NCI-H2081 treated with DMSO at 0.1 percent for 48 hours (cell line): Measurements from ENCODE around the gene SYT14.
"Not testable (repeated sequence)": the region's sequence is repeated elsewhere in the genome, so short reads cannot be mapped to it uniquely, and the experiment has no call there.

Experiments used
- DNase-seq: peaks from one replicate; lab custom pipeline; 2025; lab: John Stamatoyannopoulos, UW

Gene SYT14

GRCh38 chr1:209945377-209945776 lies 7.4 kb downstream of the SYT14 start:
- no peak for DNase-seq

GRCh38 chr1:209948155-209948554 lies 10.1 kb downstream of the SYT14 start:
- DNase-seq: no peak

- no peak for DNase-seq
Measured at GRCh38 chr1:209956116-209956515, 18.1 kb downstream of the SYT14 start.

- DNase-seq: no peak
Measured at GRCh38 chr1:209959623-209960022, 21.6 kb downstream of the SYT14 start.

GRCh38 chr1:209960926-209961325 lies 22.9 kb downstream of the SYT14 start:
- no peak for DNase-seq

GRCh38 chr1:209962388-209962787 lies 24.4 kb downstream of the SYT14 start:
- no peak for DNase-seq

- no peak for DNase-seq
Measured at GRCh38 chr1:209962856-209963255, 24.8 kb downstream of the SYT14 start.

GRCh38 chr1:209965996-209966395 lies 28.0 kb downstream of the SYT14 start:
- no peak for DNase-seq

- DNase-seq: not testable (repeated sequence)
Measured at GRCh38 chr1:209978721-209979120, 40.7 kb downstream of the SYT14 start.

GRCh38 chr1:209983953-209984352 lies 45.9 kb downstream of the SYT14 start:
- no peak for DNase-seq

- DNase-seq: no peak
Measured at GRCh38 chr1:209985002-209985401, 47.0 kb downstream of the SYT14 start.

GRCh38 chr1:209988706-209989105 lies 50.7 kb downstream of the SYT14 start:
- no peak for DNase-seq

GRCh38 chr1:209989525-209989924 lies 51.5 kb downstream of the SYT14 start:
- peak; percentile 32 for DNase-seq

GRCh38 chr1:209993061-209993830 lies 55.2 kb downstream of the SYT14 start:
- no peak for DNase-seq

- DNase-seq: no peak
Measured at GRCh38 chr1:209996348-209996747, 58.3 kb downstream of the SYT14 start.

GRCh38 chr1:209999005-209999404 lies 61.0 kb downstream of the SYT14 start:
- no peak for DNase-seq

GRCh38 chr1:210001751-210002150 lies 63.7 kb downstream of the SYT14 start:
- DNase-seq: no peak

GRCh38 chr1:210003501-210003900 lies 65.5 kb downstream of the SYT14 start:
- no peak for DNase-seq

GRCh38 chr1:210010161-210010560 lies 72.1 kb downstream of the SYT14 start:
- DNase-seq: no peak

GRCh38 chr1:210021145-210021860 lies 83.3 kb downstream of the SYT14 start:
- DNase-seq: no peak

- no peak for DNase-seq
Measured at GRCh38 chr1:210022044-210022443, 84.0 kb downstream of the SYT14 start.

GRCh38 chr1:210024282-210024681 lies 86.3 kb downstream of the SYT14 start:
- no peak for DNase-seq

- DNase-seq: no peak
Measured at GRCh38 chr1:210024996-210025395, 87.0 kb downstream of the SYT14 start.

GRCh38 chr1:210025870-210026269 lies 87.9 kb downstream of the SYT14 start:
- no peak for DNase-seq
